GM21786 (cell line): ENCODE results near the gene LCMT1.
"Not testable (repeated sequence)": the region's sequence is repeated elsewhere in the genome, so short reads cannot be mapped to it uniquely, and the experiment has no call there.

ENCODE experiments used
- ATAC-seq: cut with Tn5 transposase; IDR thresholded peaks from one replicate; pipeline ENCODE4 v1.9.1; 2021; ENCODE audit not compliant: unreplicated experiment

LCMT1 gene

DNA sequence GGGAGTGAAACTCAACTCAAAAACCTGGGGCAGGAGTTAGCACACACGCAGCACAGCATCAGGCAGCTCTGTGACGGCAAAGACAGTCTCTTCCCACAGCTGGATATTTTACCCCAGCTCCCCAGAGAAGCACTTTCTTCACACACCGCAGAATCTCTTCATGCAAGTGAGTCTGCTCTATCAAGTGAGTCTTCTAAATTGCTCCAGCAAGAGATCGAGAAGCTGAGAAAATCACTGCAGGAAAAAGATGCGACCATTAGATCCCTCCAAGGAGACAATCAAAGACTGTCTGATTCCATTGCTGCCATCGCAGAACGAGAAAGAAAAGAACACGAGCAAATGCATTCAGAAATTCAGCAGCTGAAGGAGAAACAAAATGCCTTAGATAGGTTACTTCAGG lies 16.9 kb upstream of the LCMT1 start:
- no peak for ATAC-seq

DNA sequence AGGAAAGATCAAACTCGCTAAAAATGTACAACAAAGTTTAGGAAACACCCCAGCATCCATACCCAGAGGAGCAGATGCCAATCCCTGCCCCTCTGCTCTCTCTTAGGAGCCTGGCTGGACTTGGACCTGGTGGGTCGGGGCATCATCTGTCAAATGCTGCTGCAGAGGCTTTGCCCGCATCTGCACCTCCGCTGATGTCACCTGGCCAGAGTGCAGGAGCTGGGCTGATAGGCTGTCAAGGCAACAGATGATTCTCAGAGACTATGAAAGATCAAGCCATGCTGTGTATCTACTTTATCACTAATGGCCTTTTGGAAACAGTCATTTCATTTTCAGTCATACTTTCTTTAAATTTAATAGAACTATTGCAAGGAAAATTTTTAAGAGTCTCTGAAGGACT lies 15.9 kb upstream of the LCMT1 start:
- no peak for ATAC-seq

DNA sequence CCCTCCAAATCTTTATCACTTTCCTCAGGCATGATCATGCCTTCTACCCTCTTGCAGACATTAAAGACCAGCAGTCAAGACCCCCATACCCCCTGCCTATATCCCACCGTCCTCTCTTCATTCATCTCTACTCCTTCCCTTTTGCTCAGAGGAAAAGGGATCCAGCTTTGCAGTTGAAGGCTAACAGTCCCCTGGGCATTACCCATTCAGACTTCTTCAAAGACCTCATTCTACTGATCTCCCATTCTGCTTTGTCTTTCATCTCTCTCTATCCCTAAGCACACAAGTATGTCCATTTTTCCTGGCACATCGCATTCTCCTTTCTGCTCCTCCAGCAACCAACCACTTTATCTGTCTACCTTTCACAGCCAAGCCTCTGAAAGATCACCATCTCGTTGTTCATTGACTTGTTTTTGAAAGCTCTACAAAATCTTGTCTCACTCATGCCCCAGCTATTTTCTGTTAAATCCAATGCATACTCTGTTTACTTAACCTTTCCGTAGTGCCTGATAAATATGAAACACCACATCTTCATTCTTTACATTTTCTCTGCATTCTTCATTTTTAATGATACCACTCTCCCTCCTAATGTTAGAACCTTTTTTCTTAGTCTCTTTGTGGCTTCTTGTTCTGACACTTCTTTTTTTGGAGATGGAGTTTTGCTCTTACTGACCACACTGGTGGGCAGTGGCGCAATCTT lies 14.1 kb upstream of the LCMT1 start:
- no peak for ATAC-seq

- ATAC-seq: no peak
These were observed 11.0 kb upstream of the LCMT1 start for GRCh38 chr16:25100511-25100910.

DNA sequence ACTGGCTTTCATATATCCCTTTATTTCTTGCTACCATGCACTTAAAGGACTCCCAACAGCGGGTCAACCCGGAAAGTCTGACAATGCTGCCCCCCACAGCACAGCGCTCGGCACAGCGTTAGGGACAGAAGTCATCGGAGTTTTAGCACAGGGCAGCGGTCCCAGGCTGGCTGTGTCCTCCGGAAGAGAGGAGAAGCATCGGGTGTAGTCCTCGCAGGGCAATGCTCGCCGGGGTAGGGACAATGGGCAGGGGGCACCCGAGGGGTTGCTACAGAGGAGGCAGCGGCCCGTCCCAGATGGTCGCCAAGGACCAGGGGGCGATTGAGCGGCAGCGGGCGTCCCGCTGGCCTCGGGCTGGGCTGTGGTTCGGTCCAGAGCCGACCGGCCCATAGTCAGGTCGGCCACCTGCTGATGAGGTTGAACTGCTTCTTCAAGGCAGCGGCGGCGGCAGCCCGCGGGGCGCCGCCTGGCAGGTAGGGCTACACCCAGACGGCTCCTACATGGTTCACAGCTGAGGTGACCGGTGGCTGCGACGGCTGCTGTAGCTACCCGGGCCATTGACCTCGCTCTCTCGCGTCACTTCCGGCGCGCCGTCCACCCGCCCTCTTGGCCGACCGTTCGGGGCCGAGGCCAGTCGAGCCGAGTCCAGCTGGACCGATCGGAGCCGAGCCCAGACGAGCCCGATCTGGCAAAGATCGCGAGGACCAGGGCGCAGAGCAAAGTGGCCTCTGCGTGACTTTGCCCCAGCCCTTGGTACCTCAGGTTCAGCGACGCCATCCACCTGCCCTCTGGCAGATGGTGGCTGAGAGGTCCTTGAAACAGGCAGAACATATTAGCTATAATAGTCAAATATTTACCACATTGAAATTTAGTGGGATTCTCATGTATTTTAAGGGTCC lies 4.7 kb upstream of the LCMT1 start:
- ATAC-seq: no peak

- no peak for ATAC-seq
These were observed 4.1 kb upstream of the LCMT1 start for GRCh38 chr16:25107466-25107792.

- ATAC-seq: no peak
These were observed 3.5 kb upstream of the LCMT1 start for GRCh38 chr16:25108054-25108453.

- ATAC-seq: no peak
These were observed 1.9 kb upstream of the LCMT1 start for GRCh38 chr16:25109643-25110042.

DNA sequence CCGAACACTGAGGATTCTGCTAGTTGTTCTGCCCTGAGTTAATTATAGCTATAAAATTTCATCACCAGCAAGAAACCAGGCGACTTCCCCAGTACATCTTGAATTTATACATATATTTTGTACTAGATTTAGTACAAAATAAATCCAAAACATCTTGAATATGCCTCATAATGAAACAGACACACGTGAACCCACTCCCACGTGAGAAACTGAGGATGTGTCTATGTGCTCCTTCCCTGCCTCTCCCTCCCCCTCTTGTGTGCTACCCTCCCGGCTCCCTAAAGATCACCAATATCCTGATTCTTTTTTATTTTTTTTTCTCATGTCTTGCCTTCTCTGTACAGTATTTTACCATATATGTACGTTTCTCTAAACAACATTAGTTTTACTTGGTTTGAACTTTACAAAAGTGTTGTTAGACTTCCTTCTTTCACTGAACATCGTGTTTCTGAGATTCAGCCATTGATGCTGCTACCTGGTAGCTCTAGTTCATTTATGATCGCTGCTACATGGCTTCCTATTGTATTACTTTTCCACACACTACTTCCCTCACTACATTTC lies 1.1 kb upstream of the LCMT1 start:
- ATAC-seq: no peak

- ATAC-seq: no peak
These were observed 2.6 kb downstream of the LCMT1 start for GRCh38 chr16:25114121-25114520.

GRCh38 chr16:25118851-25119578 lies 7.5 kb downstream of the LCMT1 start:
- no peak for ATAC-seq

DNA sequence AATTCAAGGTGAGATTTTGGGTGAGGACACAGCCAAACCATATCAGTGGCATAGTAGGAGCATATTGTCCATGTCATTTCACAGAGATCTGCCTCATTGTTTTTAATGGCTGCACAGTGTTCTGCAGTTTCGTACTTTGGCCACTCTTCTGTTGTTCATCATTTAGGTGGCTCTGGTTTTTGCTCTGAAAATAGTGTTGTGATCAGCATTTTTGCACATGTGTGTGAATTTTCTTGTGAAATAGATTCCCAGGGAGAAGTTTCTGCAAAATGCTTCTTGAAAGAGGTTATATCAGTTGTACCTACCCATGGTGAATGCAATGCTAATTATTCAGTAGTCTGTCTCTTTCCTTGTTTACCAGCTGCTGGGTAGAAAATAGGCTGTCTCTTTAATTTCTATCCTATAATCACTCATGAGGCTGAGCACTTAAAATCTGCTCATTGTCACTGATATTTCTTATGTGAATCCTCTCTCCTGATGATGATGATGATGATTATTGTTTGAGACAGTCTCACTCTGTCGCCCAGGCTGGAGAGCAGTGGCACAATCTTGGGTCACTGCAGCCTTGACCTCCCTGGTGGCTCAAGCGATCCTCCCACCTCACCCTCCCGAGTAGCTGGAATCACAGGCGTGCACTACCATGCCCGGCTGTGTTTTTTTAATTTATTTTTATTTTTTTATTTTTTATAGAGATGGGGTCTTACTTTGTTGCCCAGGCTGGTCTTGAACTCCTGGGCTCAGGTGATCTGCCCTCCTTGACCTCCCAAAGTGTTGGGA lies 10.5 kb downstream of the LCMT1 start:
- ATAC-seq: no peak

- ATAC-seq: no peak
These were observed 13.0 kb downstream of the LCMT1 start for GRCh38 chr16:25124503-25124902.

DNA sequence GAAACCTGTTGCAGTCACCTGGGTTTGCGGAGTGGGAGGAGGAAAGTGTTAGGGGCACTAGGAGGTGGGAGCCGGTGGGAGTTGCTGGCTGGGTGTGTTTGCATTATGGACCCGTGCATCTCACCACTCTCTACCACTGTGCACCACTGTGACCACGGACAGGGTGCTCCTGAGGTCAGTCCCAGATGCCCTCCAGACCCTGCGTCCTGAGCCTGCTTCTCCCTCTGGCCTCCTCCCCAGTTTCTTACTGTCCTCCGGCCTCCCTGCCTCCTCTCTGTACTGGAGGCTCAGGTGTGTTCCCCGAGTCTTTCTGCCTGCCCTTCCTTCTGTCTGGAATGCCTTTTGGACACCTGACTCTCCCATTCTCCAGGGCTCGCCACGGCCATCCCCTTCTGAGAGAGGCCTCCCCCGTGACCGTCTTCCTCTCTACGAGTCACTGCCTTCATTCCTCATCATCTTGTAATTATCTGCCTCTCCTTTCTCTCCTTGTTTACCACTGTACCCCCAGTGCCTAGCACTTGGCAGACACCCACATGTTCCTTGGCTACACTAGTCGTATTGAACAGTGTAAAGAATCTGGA lies 14.6 kb downstream of the LCMT1 start:
- ATAC-seq: not testable (repeated sequence)

DNA sequence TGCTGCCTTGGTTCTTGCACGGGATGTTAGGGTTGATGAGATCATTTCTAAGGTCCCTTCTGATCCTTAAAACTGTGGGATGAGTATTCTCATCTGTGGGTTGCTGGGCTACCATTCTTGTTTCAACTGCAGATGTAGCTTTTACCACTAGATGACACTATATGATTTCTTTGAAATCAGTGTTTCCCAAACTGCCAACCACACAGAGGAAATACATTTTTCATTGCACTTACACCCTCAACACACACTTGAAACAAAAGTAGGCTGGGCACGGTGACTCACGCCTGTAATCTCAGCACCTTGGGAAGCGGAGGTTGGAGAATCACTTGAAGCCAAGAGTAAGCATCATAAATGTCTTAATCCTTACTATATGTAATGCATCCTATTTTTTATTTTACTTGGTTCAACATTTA lies 15.3 kb downstream of the LCMT1 start:
- no peak for ATAC-seq

DNA sequence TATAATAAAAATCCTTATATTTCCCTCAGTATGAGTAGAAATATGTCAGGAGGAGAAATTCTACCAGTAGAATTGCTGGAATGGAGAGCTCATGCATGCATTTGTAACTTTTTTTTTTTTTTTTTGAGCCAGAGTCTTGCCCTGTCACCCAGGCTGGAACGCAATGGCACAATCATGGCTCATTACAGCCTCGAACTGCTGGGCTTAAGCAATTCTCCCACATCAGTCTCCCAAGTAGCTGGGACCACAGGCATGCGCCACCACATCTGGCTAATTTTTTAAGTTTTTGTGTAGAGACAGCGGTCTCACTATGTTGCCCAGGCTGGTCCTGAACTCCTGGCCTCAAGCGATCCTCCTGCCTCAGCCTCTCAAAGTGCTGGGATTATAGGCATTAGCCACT lies 21.2 kb downstream of the LCMT1 start:
- ATAC-seq: not testable (repeated sequence)

DNA sequence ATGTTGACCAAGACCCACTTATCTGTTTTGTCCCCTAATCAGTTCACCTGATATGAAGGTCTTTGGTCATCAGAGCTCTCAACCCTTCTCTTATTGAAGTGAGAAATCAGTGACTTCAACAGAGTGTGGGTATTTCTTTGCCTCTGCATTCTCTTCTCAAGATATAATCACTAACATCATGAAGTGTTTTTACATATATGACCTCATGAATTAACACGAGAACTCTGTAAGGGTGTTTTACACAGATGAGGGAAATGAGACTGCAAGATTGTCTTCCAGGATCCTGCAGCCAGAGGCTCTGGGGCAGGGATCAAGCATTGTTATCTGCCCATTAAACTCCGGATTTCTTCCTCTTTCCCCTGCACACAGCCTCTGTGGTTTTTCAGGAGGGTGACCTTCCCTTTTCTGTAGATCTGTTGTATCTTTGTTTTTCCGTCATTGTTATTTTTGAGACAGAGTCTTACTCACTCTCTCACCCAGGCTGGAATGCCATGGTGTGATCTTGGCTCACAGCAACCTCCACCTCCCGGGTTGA lies 22.7 kb downstream of the LCMT1 start:
- no peak for ATAC-seq

GRCh38 chr16:25135254-25135878 lies 23.8 kb downstream of the LCMT1 start:
- no peak for ATAC-seq

GRCh38 chr16:25138130-25138529 lies 26.6 kb downstream of the LCMT1 start:
- ATAC-seq: no peak

- no peak for ATAC-seq
These were observed 28.9 kb downstream of the LCMT1 start for GRCh38 chr16:25140459-25140858.
